Bladder microvascular endothelial cell (primary cell): ENCODE results near the gene GPRC5A. TPM values are rescaled to one million over a fixed set of nuclear protein-coding genes. Genes with fewer than 3 reads are reported as not detected.

ENCODE experiments used
- total RNA-seq: library from RNA; depleted of rRNA; stranded (reverse); fragments of >200 nt; gene quantifications from 2 replicates; pipeline ENCODE4 v1.2.3, GENCODE V29; 2014

Gene GPRC5A
- 2.9 and 4.9 TPM in 2 replicates for total RNA-seq

DNA sequence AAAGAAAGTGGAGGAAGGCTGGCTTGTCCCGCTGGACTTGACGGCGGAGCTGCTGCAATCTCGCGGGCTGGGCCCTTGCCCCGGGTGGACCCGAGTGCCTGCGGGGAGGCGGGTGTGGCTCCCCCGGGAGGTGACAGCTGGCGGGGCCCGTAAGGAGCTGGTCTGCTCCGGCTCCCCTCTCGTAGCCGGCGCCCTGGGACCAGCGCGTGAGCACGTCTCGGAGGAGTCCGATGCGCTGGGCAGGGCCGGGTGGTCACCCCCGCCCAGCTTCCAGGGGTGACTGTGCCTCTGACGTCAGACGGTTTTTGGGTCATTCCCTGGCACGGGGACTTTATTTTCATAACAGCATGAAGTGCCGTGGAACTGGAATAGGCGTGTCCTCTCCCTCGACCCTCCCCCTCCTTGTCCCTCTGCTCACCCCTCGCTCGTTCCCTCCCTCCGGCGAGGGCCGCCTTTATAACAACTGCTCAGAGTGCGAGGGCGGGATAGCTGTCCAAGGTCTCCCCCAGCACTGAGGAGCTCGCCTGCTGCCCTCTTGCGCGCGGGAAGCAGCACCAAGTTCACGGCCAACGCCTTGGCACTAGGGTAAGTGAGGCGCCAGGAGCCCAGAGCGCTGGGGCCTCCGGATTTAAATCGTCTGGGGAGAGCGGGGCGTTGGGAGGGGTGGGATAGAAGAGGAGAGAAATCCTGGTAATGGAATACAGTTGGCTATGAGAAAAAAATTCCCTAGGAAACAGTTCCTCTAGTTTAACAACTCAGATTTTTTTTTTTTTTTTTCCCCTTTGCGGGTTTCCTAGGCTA, at the start of gene GPRC5A:
Gene GPRC5A, plus strand, starts transcription at position 483 of the 801 bp plus-strand sequence. CDS start 16,688 bp downstream, outside the sequence.

DNA sequence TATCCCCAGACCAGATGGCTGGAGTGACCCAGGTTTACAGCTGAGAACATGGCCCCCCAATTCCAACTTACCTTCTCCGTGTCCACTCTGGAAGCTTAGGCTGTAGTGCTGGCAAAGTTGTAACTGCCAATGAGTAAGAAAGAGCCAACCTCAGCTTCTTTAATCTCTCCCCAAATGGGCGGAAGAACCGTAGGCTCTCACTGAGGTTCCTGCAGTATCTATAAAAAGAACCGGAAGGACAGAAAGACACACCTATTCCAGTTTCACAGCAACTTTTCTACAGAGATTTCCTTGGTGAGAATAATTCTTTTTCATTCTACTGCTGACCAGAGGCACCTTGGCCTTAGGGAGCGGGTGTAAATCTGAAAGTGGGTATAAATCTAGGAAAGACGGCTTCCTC, 60.7 kb downstream of the GPRC5A start, which contains the start of gene GPRC5D:
Gene GPRC5D, minus strand, starts transcription at position 135 of the 400 bp plus-strand sequence. CDS start 1,786 bp downstream, outside the sequence.

Other genes starting within 250 kb of the GPRC5A start
- gene GPR19, start 195.4 kb upstream of the GPRC5A start, total RNA-seq = 0.25 and 0.49 TPM in 2 replicates
- gene CDKN1B, start 174.2 kb upstream of the GPRC5A start, total RNA-seq = 42.2 and 52.3 TPM in 2 replicates
- gene APOLD1, start 105.9 kb upstream of the GPRC5A start, total RNA-seq = 15.5 and 22.0 TPM in 2 replicates
- gene DDX47, start 78.2 kb upstream of the GPRC5A start, total RNA-seq = 39.8 and 69.2 TPM in 2 replicates
- gene GPRC5D, start 60.6 kb downstream of the GPRC5A start, total RNA-seq = not detected in 2 replicates
- gene HEBP1, start 108.7 kb downstream of the GPRC5A start, total RNA-seq = 13.8 and 35.7 TPM in 2 replicates
- gene FAM234B, start 152.8 kb downstream of the GPRC5A start, total RNA-seq = 5.5 and 17.5 TPM in 2 replicates
- not detected in 2 replicates for gene GSG1, start 212.1 kb downstream of the GPRC5A start, total RNA-seq